ENCODE results near the gene UGT1A7. TPM values are rescaled to one million over a fixed set of nuclear protein-coding genes. Genes with fewer than 3 reads are reported as not detected.

Gene UGT1A7
- polyA plus RNA-seq, 1 donor (not counting 4 experiments of a cell fraction or from before 2014, with no cell fraction given) = 0.87 TPM

GRCh38 chr2:233651430-233651829, 30.3 kb upstream of the UGT1A7 start:
- H3K27me3 ChIP-seq (ENCODE audit: control insufficient read depth, extremely low read depth, insufficient read depth, low read length) = no peaks in the 10 kb centered on the region
- H3K9me3 ChIP-seq (ENCODE audit: control insufficient read depth, low read depth, low read length) = no peaks in the 10 kb centered on the region
- DNase-seq (ENCODE audit: low read depth, low spot score) (no peak), FAIRE-seq (no peak)
- H3K79me2 ChIP-seq (ENCODE audit: control insufficient read depth, insufficient read depth, low read length) = no peaks in the 10 kb centered on the region
- H3K9me1 ChIP-seq (ENCODE audit: control insufficient read depth, extremely low read depth, insufficient read depth, low read length) = no peaks in the 10 kb centered on the region
- TF ChIP-seq EZH2 (IDR thresholded peaks at IDR 0.05; ENCODE audit: low read length) (no peak), CTCF (optimal IDR thresholded peaks at IDR 0.05 in 1 of 3, IDR thresholded peaks at IDR 0.05 in 1 of 3, conservative IDR thresholded peaks at IDR 0.05 in 1 of 3; ENCODE audit: extremely low read depth in 1 of 3, insufficient read depth in 2 of 3, low read length in 3 of 3) (no peak)
- H3K27ac ChIP-seq (ENCODE audit: control insufficient read depth, insufficient read depth, low read length) = no peak overlapping the region
- H3K4me1 ChIP-seq (ENCODE audit: control insufficient read depth, extremely low read depth, insufficient read depth, low read length) = peaks cover 11% of the 10 kb centered on the region
- H4K20me1 ChIP-seq (ENCODE audit: control insufficient read depth, extremely low read depth, insufficient read depth, low read length) = no peaks in the 10 kb centered on the region
- H3K4me3 ChIP-seq (ENCODE audit: control insufficient read depth in 2 of 3, extremely low read depth in 1 of 3, insufficient read depth in 2 of 3, low read depth in 1 of 3, low read length in 3 of 3) = no peak overlapping the region
- no peak overlapping the region for H2AFZ ChIP-seq (ENCODE audit: control insufficient read depth, low read length)
- no peak overlapping the region for H3K9ac ChIP-seq (ENCODE audit: control insufficient read depth, extremely low read depth, insufficient read depth, low read length)
- dilution Hi-C loops (cut with MboI; ENCODE audit: extremely low pct_ligation_motif_present, low sequenced_read_pairs) = no loop called here
- H3K36me3 ChIP-seq (ENCODE audit: control insufficient read depth in 2 of 2, extremely low read depth in 1 of 2, insufficient read depth in 2 of 2, low read length in 2 of 2) = no peaks in the 10 kb centered on the region
- peak overlapping the region; percentile 68 for H3K4me2 ChIP-seq (ENCODE audit: control insufficient read depth, extremely low read depth, insufficient read depth, low read depth, low read length)

- no peak overlapping the region for H3K4me3 ChIP-seq (ENCODE audit: control insufficient read depth in 2 of 3, extremely low read depth in 1 of 3, insufficient read depth in 2 of 3, low read depth in 1 of 3, low read length in 3 of 3)
- H3K9me3 ChIP-seq (ENCODE audit: control insufficient read depth, low read depth, low read length) = no peaks in the 10 kb centered on the region
- no peaks in the 10 kb centered on the region for H3K79me2 ChIP-seq (ENCODE audit: control insufficient read depth, insufficient read depth, low read length)
- TF ChIP-seq EZH2 (IDR thresholded peaks at IDR 0.05; ENCODE audit: low read length) (no peak), CTCF (optimal IDR thresholded peaks at IDR 0.05 in 1 of 3, IDR thresholded peaks at IDR 0.05 in 1 of 3, conservative IDR thresholded peaks at IDR 0.05 in 1 of 3; ENCODE audit: extremely low read depth in 1 of 3, insufficient read depth in 2 of 3, low read length in 3 of 3) (no peak)
- no peak overlapping the region for H3K27ac ChIP-seq (ENCODE audit: control insufficient read depth, insufficient read depth, low read length)
- H3K27me3 ChIP-seq (ENCODE audit: control insufficient read depth, extremely low read depth, insufficient read depth, low read length) = no peaks in the 10 kb centered on the region
- H3K4me1 ChIP-seq (ENCODE audit: control insufficient read depth, extremely low read depth, insufficient read depth, low read length) = peaks cover 11% of the 10 kb centered on the region
- H2AFZ ChIP-seq (ENCODE audit: control insufficient read depth, low read length) = no peak overlapping the region
- dilution Hi-C loops (cut with MboI; ENCODE audit: extremely low pct_ligation_motif_present, low sequenced_read_pairs) = no loop called here
- FAIRE-seq (no peak), DNase-seq (ENCODE audit: low read depth, low spot score) (no peak)
- no peaks in the 10 kb centered on the region for H4K20me1 ChIP-seq (ENCODE audit: control insufficient read depth, extremely low read depth, insufficient read depth, low read length)
- no peaks in the 10 kb centered on the region for H3K36me3 ChIP-seq (ENCODE audit: control insufficient read depth in 2 of 2, extremely low read depth in 1 of 2, insufficient read depth in 2 of 2, low read length in 2 of 2)
- no peak overlapping the region for H3K9ac ChIP-seq (ENCODE audit: control insufficient read depth, extremely low read depth, insufficient read depth, low read length)
- H3K4me2 ChIP-seq (ENCODE audit: control insufficient read depth, extremely low read depth, insufficient read depth, low read depth, low read length) = no peak overlapping the region
- no peaks in the 10 kb centered on the region for H3K9me1 ChIP-seq (ENCODE audit: control insufficient read depth, extremely low read depth, insufficient read depth, low read length)
Observed at GRCh38 chr2:233654501-233654900, 27.2 kb upstream of the UGT1A7 start.
